CD4-positive, alpha-beta memory T cell (primary cell): ENCODE results near the gene SIGLEC14. TPM values are rescaled to one million over a fixed set of nuclear protein-coding genes. Genes with fewer than 3 reads are reported as not detected.
A peak's percentile ranks its signal among the peaks of the same experiment; 100 is the strongest.

Source experiments
- CTCF ChIA-PET: fragments of 350-600 bp; sonication (Branson Sonifier 250); formaldehyde crosslinking; loops from one replicate; lab custom pipeline; 2021; ENCODE audit warnings: inconsistent platforms; ENCODE audit not compliant: partially characterized antibody; lab: Charles Lee
- POLR2A ChIA-PET: fragments of 350-600 bp; sonication (Branson Sonifier 250); formaldehyde crosslinking; loops from one replicate; lab custom pipeline; 2021; ENCODE audit not compliant: partially characterized antibody; lab: Charles Lee
- DNase-seq, 5 donors: peaks; one replicate each; pipeline versions ENCODE4 v3.0.0 to v3.0.0-alpha.2; 2020 to 2022; ENCODE audit warnings: mixed read lengths in 1 of 5
- H3K27ac ChIP-seq: one replicate; pipeline ENCODE4 v1.7.0; 2013; ENCODE audit warnings: low read depth, low read length
- H3K27me3 ChIP-seq: 2 replicates; pipeline ENCODE4 v1.7.0; 2013; ENCODE audit warnings: mild to moderate bottlenecking, low read length, moderate library complexity; ENCODE audit not compliant: insufficient read depth
- H3K36me3 ChIP-seq: 2 replicates; pipeline ENCODE4 v1.7.0; 2013; ENCODE audit warnings: mild to moderate bottlenecking, low read length, moderate library complexity; ENCODE audit not compliant: insufficient read depth
- H3K4me1 ChIP-seq: 2 replicates; pipeline ENCODE4 v1.7.0; 2013; ENCODE audit warnings: mild to moderate bottlenecking, low read length, moderate library complexity; ENCODE audit not compliant: insufficient read depth
- H3K4me3 ChIP-seq, 2 donors: one replicate each; pipeline ENCODE4 v1.7.0; 2013; ENCODE audit warnings: low read length in 2 of 2, mild to moderate bottlenecking in 1 of 2
- H3K9me3 ChIP-seq, 2 donors: one replicate each; pipeline ENCODE4 v1.7.0; 2013; ENCODE audit warnings: low read length in 2 of 2, control low read depth in 1 of 2; ENCODE audit not compliant: control insufficient read depth in 1 of 2
- H3K27ac Mint-ChIP-seq, 7 donors: one replicate each; pipeline ENCODE4 v1.8.0; 2020 to 2021; ENCODE audit warnings: mixed read lengths in 7 of 7, mild to moderate bottlenecking in 6 of 7, inconsistent platforms in 3 of 7, moderate library complexity in 3 of 7
- H3K27me3 Mint-ChIP-seq, 2 donors: one replicate each; pipeline ENCODE4 v1.8.0; 2020 to 2021; ENCODE audit warnings: mixed read lengths in 2 of 2
- H3K36me3 Mint-ChIP-seq, 2 donors: one replicate each; pipeline ENCODE4 v1.8.0; 2020 to 2021; ENCODE audit warnings: mixed read lengths in 2 of 2, inconsistent platforms in 1 of 2, mild to moderate bottlenecking in 1 of 2
- H3K4me1 Mint-ChIP-seq, 4 donors: one replicate each; pipeline ENCODE4 v1.8.0; 2020 to 2021; ENCODE audit warnings: mixed read lengths in 4 of 4, mild to moderate bottlenecking in 1 of 4
- H3K4me3 Mint-ChIP-seq, 8 donors: one replicate each; pipeline ENCODE4 v1.8.0; 2020 to 2021; ENCODE audit warnings: mixed read lengths in 8 of 8, mild to moderate bottlenecking in 7 of 8, moderate library complexity in 6 of 8, inconsistent platforms in 3 of 8
- H3K9me3 Mint-ChIP-seq, 8 donors: one replicate each; pipeline ENCODE4 v1.8.0; 2020 to 2021; ENCODE audit warnings: mixed read lengths in 8 of 8, mild to moderate bottlenecking in 5 of 8, inconsistent platforms in 3 of 8, moderate library complexity in 1 of 8
- intact Hi-C: fragments of 100-400 bp; cut with micrococcal nuclease; formaldehyde crosslinking; loops from one replicate; pipeline ENCODE4 v1.15.1; 2023
- polyA plus RNA-seq, 2 donors: library from polyadenylated mRNA; unstranded; fragments of 300-500 nt; fragmentation: Illumina TruSeq; gene quantifications; one replicate each; pipeline ENCODE4 v1.2.3, GENCODE V29; 2021
- total RNA-seq, 2 experiments: library from RNA; stranded (reverse); gene quantifications; one replicate each; pipeline ENCODE4 v1.2.3, GENCODE V29; 2021

SIGLEC14 gene
- total and polyA plus RNA-seq, 4 experiments from 2014 or later: 0.11 to 1.4 (median 0.69) TPM; not detected in 1

GRCh38 chr19:51653162-51653561, 6.5 kb upstream of the SIGLEC14 start:
- Histone ChIP-seq H3K27me3 (no peaks in the 10 kb centered on the region), H3K4me3 (no peak overlapping the region), H3K27ac (no peak overlapping the region), H3K4me1 (peaks cover 3% of the 10 kb centered on the region), H3K36me3 (no peaks in the 10 kb centered on the region), H3K9me3 (no peaks in the 10 kb centered on the region)
- intact Hi-C loops: no loop called here
- Mint-ChIP-seq H3K27me3 (peaks cover 17 to 30% of the 10 kb centered on the region in 2 donors), H3K36me3 (no peaks in the 10 kb centered on the region), H3K9me3 (peaks cover 0 to 3% (median 0%) of the 10 kb centered on the region in 8 donors), H3K27ac (no peak overlapping the region), H3K4me1 (peaks cover 5 to 6% (median 6%) of the 10 kb centered on the region in 4 donors), H3K4me3 (no peak overlapping the region)
- no peak for DNase-seq
- CTCF ChIA-PET: interaction anchor here (0.6 kb wide), 1 partner anchor 44 kb away, joined by 3 read pairs; no protein-coding TSS in a partner anchor
- POLR2A ChIA-PET: no interaction called here

- Mint-ChIP-seq H3K36me3 (no peaks in the 10 kb centered on the region), H3K9me3 (peaks cover 0 to 3% (median 0%) of the 10 kb centered on the region in 8 donors), H3K27me3 (peaks cover 19 to 30% of the 10 kb centered on the region in 2 donors), H3K27ac (no peak overlapping the region), H3K4me1 (peaks cover 5 to 6% (median 6%) of the 10 kb centered on the region in 4 donors), H3K4me3 (no peak overlapping the region)
- intact Hi-C loops: no loop called here
- no peaks in the 10 kb centered on the region for H3K27me3 ChIP-seq
- H3K4me1 ChIP-seq: peaks cover 3% of the 10 kb centered on the region
- ChIA-PET POLR2A (no interaction called here), CTCF (no interaction called here)
- no peak overlapping the region for H3K27ac ChIP-seq
- H3K9me3 ChIP-seq: no peaks in the 10 kb centered on the region
- no peak for DNase-seq
- no peaks in the 10 kb centered on the region for H3K36me3 ChIP-seq
- no peak overlapping the region for H3K4me3 ChIP-seq
Observed at GRCh38 chr19:51652266-51652665, 5.6 kb upstream of the SIGLEC14 start.

DNA sequence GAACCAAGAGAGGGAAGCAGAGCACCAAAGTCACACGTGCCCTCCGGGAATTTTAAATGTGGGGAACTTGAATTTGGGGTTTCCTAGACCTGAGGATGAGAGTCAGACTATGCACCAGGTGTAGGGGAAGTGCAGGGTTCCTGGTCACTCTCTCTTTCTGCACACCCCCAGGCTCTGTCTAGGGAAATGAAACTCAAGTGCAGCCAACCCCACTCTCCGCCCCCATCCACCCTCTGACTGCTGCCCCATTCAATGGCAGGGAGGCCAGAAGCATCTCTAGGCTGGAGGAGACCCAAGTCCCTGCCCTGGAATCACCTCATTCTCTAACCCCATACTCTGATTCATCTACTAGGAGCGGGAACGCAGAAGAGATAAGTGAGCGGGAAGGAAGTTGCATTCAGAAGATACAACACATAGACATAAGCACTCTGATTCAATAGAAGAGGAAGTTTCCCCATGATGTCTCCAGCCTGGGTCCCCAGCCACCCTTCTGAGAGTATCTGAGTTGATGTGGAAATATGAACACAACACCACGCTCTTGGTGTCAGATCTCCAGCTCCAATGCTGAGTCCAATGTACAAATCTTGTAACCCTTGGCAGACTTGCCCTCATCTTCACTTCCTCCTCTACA, 4.7 kb upstream of the SIGLEC14 start:
- no peaks in the 10 kb centered on the region for H3K4me1 ChIP-seq
- intact Hi-C loops: no loop called here
- peaks cover 0 to 3% (median 0%) of the 10 kb centered on the region in 8 donors for H3K9me3 Mint-ChIP-seq
- H3K27ac Mint-ChIP-seq: no peak overlapping the region
- H3K4me3 ChIP-seq: no peak overlapping the region
- H3K36me3 ChIP-seq: no peaks in the 10 kb centered on the region
- no peaks in the 10 kb centered on the region for H3K4me1 Mint-ChIP-seq
- H3K27ac ChIP-seq: no peak overlapping the region
- no peaks in the 10 kb centered on the region for H3K36me3 Mint-ChIP-seq
- H3K27me3 Mint-ChIP-seq: peaks cover 17 to 25% of the 10 kb centered on the region in 2 donors
- ChIA-PET POLR2A (no interaction called here), CTCF (no interaction called here)
- H3K4me3 Mint-ChIP-seq: no peak overlapping the region
- H3K27me3 ChIP-seq: no peaks in the 10 kb centered on the region
- DNase-seq: no peak
- no peaks in the 10 kb centered on the region for H3K9me3 ChIP-seq

DNA sequence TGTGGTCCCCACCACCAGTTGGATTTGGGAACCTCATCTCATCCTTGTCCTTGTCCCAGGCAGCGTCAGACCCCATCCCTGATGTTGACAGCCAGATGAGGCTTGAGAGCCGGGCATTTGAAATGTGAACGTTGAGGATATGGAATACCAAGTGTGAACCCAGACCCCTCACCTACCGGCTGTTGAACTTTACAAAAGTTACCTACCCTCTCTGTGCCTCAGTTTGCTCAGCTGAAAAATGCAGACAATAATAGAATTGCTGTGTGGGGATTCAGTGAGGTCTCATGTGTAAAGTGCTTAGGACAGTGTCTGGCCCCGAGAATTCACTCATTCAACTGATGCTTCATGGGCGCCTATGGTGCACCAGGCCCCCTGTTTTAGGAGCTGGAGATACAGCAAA, 693 bp upstream of the SIGLEC14 start:
- intact Hi-C loops: no loop called here
- H3K4me1 Mint-ChIP-seq: peaks cover 0 to 2% (median 0%) of the 10 kb centered on the region in 4 donors
- H3K4me3 ChIP-seq: no peak overlapping the region
- no peaks in the 10 kb centered on the region for H3K27me3 ChIP-seq
- CTCF ChIA-PET: interaction anchor here (3.0 kb wide), 1 partner anchor 11 kb away, joined by 18 read pairs; no protein-coding TSS in a partner anchor
- peaks cover 0 to 2% (median 0%) of the 10 kb centered on the region in 8 donors for H3K9me3 Mint-ChIP-seq
- POLR2A ChIA-PET: no interaction called here
- H3K36me3 ChIP-seq: no peaks in the 10 kb centered on the region
- H3K27me3 Mint-ChIP-seq: peaks cover 23 to 29% of the 10 kb centered on the region in 2 donors
- H3K27ac ChIP-seq: no peak overlapping the region
- H3K4me1 ChIP-seq: no peaks in the 10 kb centered on the region
- no peak overlapping the region for H3K27ac Mint-ChIP-seq
- no peak overlapping the region for H3K4me3 Mint-ChIP-seq
- no peaks in the 10 kb centered on the region for H3K36me3 Mint-ChIP-seq
- H3K9me3 ChIP-seq: no peaks in the 10 kb centered on the region
- DNase-seq: no peak

GRCh38 chr19:51644636-51645271, 1.9 kb downstream of the SIGLEC14 start:
- ChIA-PET POLR2A (no interaction called here), CTCF (interaction anchor here (0.6 to 2.2 kb wide), 3 partner anchors 10 to 15 kb away, joined by 3 to 9 read pairs (median 5); no protein-coding TSS in a partner anchor)
- Mint-ChIP-seq H3K4me1 (peaks cover 0 to 2% (median 0%) of the 10 kb centered on the region in 4 donors), H3K27ac (peak overlapping the region in 2 of 7 donors; percentile 7 to 39), H3K36me3 (no peaks in the 10 kb centered on the region), H3K4me3 (no peak overlapping the region), H3K27me3 (peaks cover 17 to 36% of the 10 kb centered on the region in 2 donors), H3K9me3 (peaks cover 0 to 2% (median 0%) of the 10 kb centered on the region in 8 donors)
- Histone ChIP-seq H3K36me3 (no peaks in the 10 kb centered on the region), H3K4me1 (no peaks in the 10 kb centered on the region), H3K4me3 (no peak overlapping the region), H3K27me3 (no peaks in the 10 kb centered on the region), H3K27ac (no peak overlapping the region), H3K9me3 (no peaks in the 10 kb centered on the region)
- no peak for DNase-seq
- intact Hi-C loops: no loop called here

DNA sequence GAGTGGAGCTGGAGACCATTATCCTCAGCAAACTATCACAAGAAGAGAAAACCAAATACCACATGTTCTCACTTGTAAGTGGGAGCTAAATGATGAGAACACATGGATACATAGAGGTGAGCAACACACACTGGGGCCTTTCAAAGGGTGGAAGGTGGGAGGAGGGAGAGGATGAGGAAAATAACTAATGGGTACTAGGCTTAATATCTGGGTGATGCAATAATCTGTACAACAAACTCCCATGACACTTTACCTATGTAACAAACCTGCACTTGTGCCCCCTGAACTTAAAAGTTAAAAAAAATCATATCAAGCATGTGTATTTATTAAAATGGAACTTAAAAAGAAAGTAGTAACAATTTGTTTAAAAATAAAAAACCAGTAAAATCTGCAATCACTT, 5.0 kb downstream of the SIGLEC14 start:
- Histone ChIP-seq H3K27ac (no peak overlapping the region), H3K4me1 (no peaks in the 10 kb centered on the region), H3K4me3 (no peak overlapping the region), H3K9me3 (no peaks in the 10 kb centered on the region), H3K36me3 (no peaks in the 10 kb centered on the region), H3K27me3 (no peaks in the 10 kb centered on the region)
- H3K27ac Mint-ChIP-seq: peak overlapping the region in 1 of 7 donors; percentile 38
- DNase-seq: no peak
- ChIA-PET CTCF (no interaction called here), POLR2A (no interaction called here)
- intact Hi-C loops: no loop called here
- H3K4me3 Mint-ChIP-seq: no peak overlapping the region
- H3K4me1 Mint-ChIP-seq: peaks cover 0 to 2% (median 0%) of the 10 kb centered on the region in 4 donors
- H3K36me3 Mint-ChIP-seq: no peaks in the 10 kb centered on the region
- H3K9me3 Mint-ChIP-seq: peaks cover 0 to 15% (median 6%) of the 10 kb centered on the region in 8 donors
- H3K27me3 Mint-ChIP-seq: peaks cover 21 to 39% of the 10 kb centered on the region in 2 donors

DNA sequence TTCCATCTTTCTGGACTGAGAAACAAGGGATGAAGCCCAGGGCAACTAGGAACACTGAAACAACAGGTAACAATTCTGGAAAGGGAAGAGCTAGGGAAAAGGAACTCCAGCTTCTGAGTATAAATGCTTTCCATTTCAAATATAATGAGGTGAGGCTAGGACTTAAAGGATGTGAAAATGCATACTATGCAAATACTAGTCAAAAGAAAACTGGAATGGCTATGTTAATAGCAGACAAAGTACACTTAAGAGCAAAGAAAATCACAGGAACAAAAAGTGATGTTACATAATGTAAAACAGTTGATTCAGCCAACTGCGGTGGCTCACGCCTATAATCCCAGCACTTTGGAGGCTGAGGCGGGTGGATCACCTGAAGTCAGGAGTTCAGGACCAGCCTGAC, 6.2 kb downstream of the SIGLEC14 start:
- Mint-ChIP-seq H3K27me3 (peaks cover 21 to 40% of the 10 kb centered on the region in 2 donors), H3K27ac (no peak overlapping the region), H3K4me3 (no peak overlapping the region), H3K4me1 (peaks cover 0 to 2% (median 0%) of the 10 kb centered on the region in 4 donors), H3K9me3 (peaks cover 0 to 17% (median 6%) of the 10 kb centered on the region in 8 donors), H3K36me3 (no peaks in the 10 kb centered on the region)
- CTCF ChIA-PET: interaction anchor here (1.0 kb wide), 1 partner anchor 18 kb away, joined by 3 read pairs; no protein-coding TSS in a partner anchor
- H3K27ac ChIP-seq: no peak overlapping the region
- no peaks in the 10 kb centered on the region for H3K9me3 ChIP-seq
- intact Hi-C loops: no loop called here
- H3K36me3 ChIP-seq: no peaks in the 10 kb centered on the region
- no peaks in the 10 kb centered on the region for H3K4me1 ChIP-seq
- DNase-seq: no peak
- no peaks in the 10 kb centered on the region for H3K27me3 ChIP-seq
- H3K4me3 ChIP-seq: no peak overlapping the region
- POLR2A ChIA-PET: no interaction called here
